ENCODE measurements around the gene C7. TPM values are rescaled to one million over a fixed set of nuclear protein-coding genes. Genes with fewer than 3 reads are reported as not detected.
A peak's percentile ranks its signal among the peaks of the same experiment; 100 is the strongest.
"Not testable (repeated sequence)": the region's sequence is repeated elsewhere in the genome, so short reads cannot be mapped to it uniquely, and the experiment has no call there.

Gene C7
- total RNA-seq, 4 donors from 2014 or later, result 87.0 to 239 (median 104) TPM

DNA sequence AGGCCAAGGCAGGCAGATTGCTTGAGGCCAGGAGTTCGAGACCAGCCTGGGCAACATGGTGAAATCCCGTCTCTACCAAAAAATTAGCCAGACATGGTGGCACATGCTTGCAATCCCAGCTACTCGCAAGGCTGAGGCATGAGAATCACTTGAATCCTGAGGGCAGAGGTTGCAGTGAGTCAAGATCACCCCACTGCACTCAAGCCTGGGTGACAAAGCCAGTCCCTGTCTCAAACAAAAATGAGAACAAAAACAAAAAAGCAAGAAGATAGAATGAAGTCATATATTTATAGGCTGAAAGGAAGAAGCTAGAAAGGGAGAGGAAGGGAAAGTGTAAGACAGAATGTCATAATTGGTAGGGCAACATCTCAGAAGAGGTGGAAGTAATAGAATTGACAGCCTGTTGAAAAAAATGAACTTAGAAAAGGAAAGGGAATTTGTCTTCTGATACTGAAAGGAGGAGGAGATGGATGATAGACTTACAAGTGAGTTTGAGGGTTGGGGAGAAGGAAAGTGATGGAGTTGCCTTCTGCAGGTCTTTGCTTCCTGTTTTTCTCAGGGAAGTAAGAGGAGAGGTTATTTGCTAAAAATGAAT is 35.9 kb upstream of the C7 start:
- WGBS, 2 donors, result 72 to 78% methylated on average over 3 of the region's 3 CpGs
- no peaks in the 10 kb centered on the region for H3K36me3 ChIP-seq
- H3K4me3 ChIP-seq, result no peak overlapping the region
- TF ChIP-seq POLR2A (IDR thresholded peaks at IDR 0.05), result no peak
- TF ChIP-seq CTCF (IDR thresholded peaks at IDR 0.05), result no peak
- TF ChIP-seq EP300 (IDR thresholded peaks at IDR 0.05), result no peak
- no peaks in the 10 kb centered on the region for H3K27me3 ChIP-seq
- H3K27ac ChIP-seq, result no peak overlapping the region
- no peak for DNase-seq (ENCODE audit: low spot score in 2 of 2)
- no peaks in the 10 kb centered on the region for H3K9me3 ChIP-seq
- no peaks in the 10 kb centered on the region for H3K4me1 ChIP-seq

DNA sequence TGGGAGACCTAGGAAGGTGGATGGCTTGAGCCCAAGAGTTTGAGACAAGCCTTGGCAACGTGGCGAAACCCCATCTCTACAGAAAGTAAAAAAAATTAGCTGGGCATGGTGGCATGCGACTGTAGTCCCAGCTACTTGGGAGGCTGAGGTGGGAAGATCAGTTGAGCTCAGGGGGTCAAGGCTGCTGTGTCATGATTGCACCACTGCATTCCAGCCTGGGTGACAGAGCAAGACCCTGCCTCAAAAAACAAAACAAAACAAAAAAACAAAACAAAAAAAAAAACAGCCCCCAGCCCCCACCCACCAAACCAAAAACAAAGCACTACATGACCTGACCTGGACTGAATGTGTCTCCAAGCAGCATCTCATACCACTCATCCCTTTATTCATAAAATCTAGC is 33.3 kb upstream of the C7 start:
- 72 to 82% methylated on average over 3 of the region's 3 CpGs for WGBS, 2 donors
- no peak for DNase-seq (ENCODE audit: low spot score in 2 of 2)
- H3K4me1 ChIP-seq, result no peaks in the 10 kb centered on the region
- no peak overlapping the region for H3K4me3 ChIP-seq
- H3K9me3 ChIP-seq, result no peaks in the 10 kb centered on the region
- TF ChIP-seq CTCF (IDR thresholded peaks at IDR 0.05) (no peak), EP300 (IDR thresholded peaks at IDR 0.05) (no peak), POLR2A (IDR thresholded peaks at IDR 0.05) (no peak)
- no peak overlapping the region for H3K27ac ChIP-seq
- H3K27me3 ChIP-seq, result no peaks in the 10 kb centered on the region
- H3K36me3 ChIP-seq, result no peaks in the 10 kb centered on the region

- Histone ChIP-seq H3K27me3 (no peaks in the 10 kb centered on the region), H3K4me1 (no peaks in the 10 kb centered on the region), H3K27ac (no peak overlapping the region), H3K36me3 (no peaks in the 10 kb centered on the region), H3K4me3 (no peak overlapping the region), H3K9me3 (no peaks in the 10 kb centered on the region)
- TF ChIP-seq CTCF (IDR thresholded peaks at IDR 0.05), result no peak
- DNase-seq (ENCODE audit: low spot score in 2 of 2), result no peak
- WGBS, 2 donors, result 93 to 94% methylated on average over 6 of the region's 6 CpGs
Measured at GRCh38 chr5:40877371-40877988, 31.8 kb upstream of the C7 start.

GRCh38 chr5:40879163-40879942 is 29.9 kb upstream of the C7 start:
- no peak overlapping the region for H3K27ac ChIP-seq
- no peaks in the 10 kb centered on the region for H3K27me3 ChIP-seq
- no peaks in the 10 kb centered on the region for H3K9me3 ChIP-seq
- 30 to 32% methylated on average over 10 of the region's 10 CpGs for WGBS, 2 donors
- no peak for DNase-seq (ENCODE audit: low spot score in 2 of 2)
- TF ChIP-seq CTCF (IDR thresholded peaks at IDR 0.05) (peak; percentile 43 to 66 (median 58)), EP300 (IDR thresholded peaks at IDR 0.05) (no peak)
- no peak overlapping the region for H3K4me3 ChIP-seq
- no peaks in the 10 kb centered on the region for H3K36me3 ChIP-seq
- no peaks in the 10 kb centered on the region for H3K4me1 ChIP-seq

DNA sequence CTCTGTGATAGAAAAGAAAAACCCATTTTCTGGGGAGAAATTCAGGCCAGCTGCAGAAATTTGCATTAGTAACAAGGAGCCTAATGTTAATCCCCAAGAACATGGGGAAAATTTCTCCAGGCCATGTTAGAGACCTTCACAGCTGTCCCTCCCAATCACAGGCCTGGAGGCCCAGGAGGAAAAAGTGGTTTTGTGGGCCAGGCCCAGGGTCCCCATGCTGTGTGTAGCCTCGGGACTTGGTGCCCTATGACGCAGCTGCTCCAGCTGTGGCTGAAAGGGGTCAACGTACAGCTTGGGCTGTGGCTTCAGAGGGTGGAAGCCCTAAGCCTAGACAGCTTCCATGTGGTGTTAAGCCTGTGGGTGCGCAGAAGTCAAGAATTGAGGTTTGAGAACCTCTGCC is 27.0 kb upstream of the C7 start:
- no peaks in the 10 kb centered on the region for H3K27me3 ChIP-seq
- TF ChIP-seq EP300 (IDR thresholded peaks at IDR 0.05) (no peak), POLR2A (IDR thresholded peaks at IDR 0.05) (no peak), CTCF (IDR thresholded peaks at IDR 0.05) (no peak)
- 82 to 94% methylated on average over 4 of the region's 4 CpGs for WGBS, 2 donors
- no peak for DNase-seq (ENCODE audit: low spot score in 2 of 2)
- no peak overlapping the region for H3K27ac ChIP-seq
- H3K4me3 ChIP-seq, result no peak overlapping the region
- no peaks in the 10 kb centered on the region for H3K4me1 ChIP-seq
- no peaks in the 10 kb centered on the region for H3K36me3 ChIP-seq
- no peaks in the 10 kb centered on the region for H3K9me3 ChIP-seq

- H3K27me3 ChIP-seq; H3K27ac ChIP-seq; H3K9me3 ChIP-seq; H3K4me3 ChIP-seq; DNase-seq (ENCODE audit: low spot score in 2 of 2); H3K4me1 ChIP-seq; H3K36me3 ChIP-seq: not testable (repeated sequence)
- WGBS, 2 donors, result 35 to 42% methylated on average over 1 of the region's 1 CpG
Measured at GRCh38 chr5:40883051-40883450, 26.2 kb upstream of the C7 start.

GRCh38 chr5:40895440-40896425 is 13.6 kb upstream of the C7 start:
- H3K27ac ChIP-seq; H3K36me3 ChIP-seq; DNase-seq (ENCODE audit: low spot score in 2 of 2); H3K27me3 ChIP-seq; H3K4me3 ChIP-seq; H3K4me1 ChIP-seq; H3K9me3 ChIP-seq: not testable (repeated sequence)
- WGBS, 2 donors, result 74 to 87% methylated on average over 8 to 10 of the region's 10 CpGs

Data from tibial nerve (tissue), 4 donors.